NCI-H1105 treated with DMSO at 0.1 percent for 48 hours (cell line): ENCODE data around the gene PARP11.
A peak's percentile ranks its signal among the peaks of the same experiment; 100 is the strongest.

Experiments
- DNase-seq: peaks from one replicate; lab custom pipeline; 2025; lab: John Stamatoyannopoulos, UW

Gene PARP11, protein sequence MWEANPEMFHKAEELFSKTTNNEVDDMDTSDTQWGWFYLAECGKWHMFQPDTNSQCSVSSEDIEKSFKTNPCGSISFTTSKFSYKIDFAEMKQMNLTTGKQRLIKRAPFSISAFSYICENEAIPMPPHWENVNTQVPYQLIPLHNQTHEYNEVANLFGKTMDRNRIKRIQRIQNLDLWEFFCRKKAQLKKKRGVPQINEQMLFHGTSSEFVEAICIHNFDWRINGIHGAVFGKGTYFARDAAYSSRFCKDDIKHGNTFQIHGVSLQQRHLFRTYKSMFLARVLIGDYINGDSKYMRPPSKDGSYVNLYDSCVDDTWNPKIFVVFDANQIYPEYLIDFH

DNA sequence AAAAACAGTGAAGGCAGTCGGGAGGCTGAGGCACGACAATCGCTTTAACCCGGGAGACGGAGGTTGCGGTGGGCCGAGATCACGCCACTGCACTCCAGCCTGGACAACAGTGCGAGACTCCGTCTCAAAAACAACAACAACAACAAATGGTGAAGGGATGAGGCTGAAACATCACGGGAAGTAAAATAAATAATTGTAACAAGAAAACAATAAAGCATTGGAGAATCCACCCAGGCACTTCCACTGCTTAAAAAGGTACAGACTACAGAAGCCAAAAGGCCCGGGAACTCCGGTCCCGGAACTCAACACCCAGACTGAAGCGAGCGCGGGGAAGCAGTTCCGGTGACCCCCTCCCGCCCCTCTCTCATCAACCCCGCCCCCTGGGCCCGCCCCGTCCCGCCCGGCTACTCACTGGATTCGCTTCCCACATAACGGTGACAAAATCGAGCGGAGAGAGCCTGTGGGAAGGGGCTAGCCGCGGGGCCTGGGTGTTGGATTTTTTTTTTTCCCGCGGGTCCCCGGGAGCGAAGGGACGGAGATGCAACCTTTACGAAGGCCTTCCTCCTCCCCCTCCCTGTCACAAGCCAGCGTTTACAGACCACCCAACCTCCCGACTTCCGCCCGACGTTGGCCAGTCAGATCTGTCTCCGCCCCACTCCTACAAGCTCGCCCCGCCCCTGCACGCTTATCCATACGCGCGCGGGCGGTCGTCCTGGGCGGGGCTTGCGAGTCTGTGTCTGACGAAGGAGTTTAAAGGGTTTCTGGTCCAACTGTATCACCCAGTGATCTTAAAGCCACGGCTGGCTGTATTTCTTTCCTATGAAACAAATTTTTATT lies at the start of gene PARP11:
Gene PARP11 (minus strand): TSS at position 600 of the 837 bp plus-strand sequence. CDS start 170 bp downstream, at position 430.
- peak; percentile 90 for DNase-seq

- DNase-seq: no peak
These were observed 48.8 kb upstream of the PARP11 start for GRCh38 chr12:3922033-3922432.

- DNase-seq: no peak
These were observed 48.3 kb upstream of the PARP11 start for GRCh38 chr12:3921526-3921925.

DNA sequence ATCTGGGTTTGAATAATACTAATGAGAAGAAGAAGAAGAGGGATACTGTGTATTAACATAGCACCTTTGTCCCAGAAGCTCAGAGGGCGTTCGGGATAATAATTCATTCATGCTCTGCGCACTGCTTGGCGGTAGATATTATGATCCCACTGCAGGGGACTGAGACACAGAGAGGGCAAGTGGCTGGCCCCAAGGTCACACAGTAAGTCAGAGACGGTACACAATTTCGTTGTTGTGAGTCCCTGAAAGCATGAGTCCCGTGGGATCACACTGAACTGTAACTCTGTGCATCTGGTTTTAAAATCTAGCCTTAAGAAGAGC lies 47.9 kb upstream of the PARP11 start:
- DNase-seq: no peak

DNA sequence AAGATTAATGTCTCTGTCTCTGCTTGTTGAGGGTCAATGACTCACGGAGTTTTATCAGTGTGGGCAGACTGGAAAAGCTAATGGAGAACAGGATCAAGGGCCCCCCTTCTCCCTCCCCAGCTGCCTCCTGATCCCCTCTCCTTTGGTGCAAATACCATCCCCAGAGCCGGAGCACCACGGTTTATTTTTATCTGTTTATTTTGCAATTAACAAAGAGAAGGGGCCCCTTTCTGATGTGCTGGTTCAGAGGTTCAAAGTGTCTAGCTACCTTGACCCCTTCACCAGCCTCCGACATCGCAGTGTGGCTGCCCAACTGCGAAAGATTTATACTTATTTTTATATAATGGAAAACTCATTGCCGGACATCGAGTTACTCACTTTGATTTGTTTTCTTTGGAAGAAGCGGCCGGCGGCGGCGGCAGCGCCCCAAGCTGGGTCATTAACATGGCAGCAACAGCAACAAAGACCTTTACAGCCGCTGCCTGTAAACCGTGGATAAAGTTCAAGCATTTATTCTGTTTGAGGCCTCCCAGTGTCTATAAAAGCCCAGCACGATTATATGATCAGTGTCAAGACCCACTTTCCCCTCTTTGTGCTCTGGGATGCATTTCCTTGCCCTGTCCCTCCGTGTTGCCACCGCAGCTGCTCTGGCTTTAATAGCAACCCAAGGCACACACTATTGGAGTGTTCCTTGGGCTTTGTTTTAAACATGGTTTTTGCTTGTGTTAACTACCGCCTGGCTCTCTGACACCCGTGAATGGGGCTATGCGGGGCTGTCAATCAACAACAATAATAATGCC lies 47.4 kb upstream of the PARP11 start:
- peak; percentile 13 for DNase-seq

DNA sequence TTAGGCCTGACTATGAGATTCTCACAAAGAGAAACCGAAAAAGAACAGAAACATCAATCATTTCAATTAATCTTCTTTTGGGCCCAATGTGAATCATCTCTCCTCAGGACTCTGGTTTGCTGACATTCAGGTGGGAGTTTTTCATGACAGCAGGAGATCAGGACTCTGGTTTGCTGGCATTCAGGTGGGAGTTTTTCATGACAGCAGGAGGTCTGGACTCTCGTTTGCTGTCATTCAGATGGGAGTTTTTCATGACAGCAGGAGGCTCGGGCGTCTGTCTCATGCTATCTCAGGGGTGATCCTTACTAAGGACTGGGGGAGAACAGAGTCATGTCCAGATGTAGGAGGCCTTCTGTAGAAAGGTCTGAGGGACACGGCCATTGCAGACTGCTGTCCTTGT lies 40.1 kb upstream of the PARP11 start:
- no peak for DNase-seq

DNA sequence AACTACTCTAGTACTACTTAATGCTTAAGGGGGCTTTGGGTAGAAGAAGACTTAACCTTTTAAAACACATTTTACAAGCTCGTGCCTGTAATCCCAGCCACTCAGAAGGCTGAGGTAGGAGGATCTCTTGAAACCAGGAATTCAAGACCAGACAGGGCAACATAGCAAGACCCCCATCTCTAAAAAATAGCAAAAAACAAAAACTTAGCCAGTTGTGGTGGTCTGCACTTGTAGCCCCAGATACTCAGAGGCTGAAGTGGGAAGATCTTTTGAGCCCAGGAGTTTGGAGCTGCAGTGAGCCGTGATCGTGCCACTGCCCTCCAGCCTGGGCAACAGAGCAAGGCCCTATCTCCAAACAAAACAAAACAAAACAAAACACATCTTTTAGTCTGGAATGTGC lies 39.7 kb upstream of the PARP11 start:
- no peak for DNase-seq

DNA sequence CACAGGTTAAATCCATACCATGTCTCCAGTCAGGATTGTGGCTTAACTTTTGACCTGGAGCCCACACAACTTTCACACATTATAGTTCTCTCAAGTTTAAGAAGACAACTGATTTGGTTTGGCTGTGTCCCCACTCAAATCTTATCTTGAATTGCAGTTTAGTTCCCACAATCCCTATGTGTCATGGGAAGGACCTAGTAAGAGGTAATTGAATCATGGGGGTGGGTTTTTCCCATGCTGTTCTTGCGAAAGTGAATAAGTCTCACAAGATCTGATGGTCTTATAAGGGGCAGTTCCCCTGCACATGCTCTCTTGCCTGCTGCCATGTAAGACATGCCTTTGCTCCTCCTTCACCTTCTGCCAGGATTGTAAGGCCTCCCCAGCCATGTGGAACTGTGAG lies 38.2 kb upstream of the PARP11 start:
- no peak for DNase-seq

GRCh38 chr12:3905664-3906063 lies 32.5 kb upstream of the PARP11 start:
- no peak for DNase-seq

GRCh38 chr12:3904999-3905398 lies 31.8 kb upstream of the PARP11 start:
- no peak for DNase-seq

GRCh38 chr12:3902921-3903320 lies 29.7 kb upstream of the PARP11 start:
- no peak for DNase-seq

GRCh38 chr12:3901116-3901515 lies 27.9 kb upstream of the PARP11 start:
- no peak for DNase-seq

DNA sequence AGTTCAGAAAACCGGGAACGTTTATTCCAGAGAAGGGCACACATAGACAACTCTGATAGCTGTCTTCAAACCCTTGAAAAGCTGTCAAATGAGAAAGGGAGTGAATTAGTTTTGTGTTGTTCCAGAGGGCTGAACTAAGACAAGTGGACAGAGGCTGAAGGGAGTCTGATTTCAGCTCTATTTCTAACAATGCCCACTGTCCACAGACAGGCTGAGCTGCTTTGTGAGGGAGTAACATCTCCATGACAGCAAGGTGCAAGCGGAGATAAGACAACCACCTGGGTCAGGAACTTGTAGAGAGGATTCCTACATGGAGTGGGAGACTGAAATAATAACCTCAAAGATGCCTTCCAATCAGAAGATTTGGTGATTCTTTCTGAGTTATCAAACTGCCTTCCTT lies 25.6 kb upstream of the PARP11 start:
- DNase-seq: no peak

DNA sequence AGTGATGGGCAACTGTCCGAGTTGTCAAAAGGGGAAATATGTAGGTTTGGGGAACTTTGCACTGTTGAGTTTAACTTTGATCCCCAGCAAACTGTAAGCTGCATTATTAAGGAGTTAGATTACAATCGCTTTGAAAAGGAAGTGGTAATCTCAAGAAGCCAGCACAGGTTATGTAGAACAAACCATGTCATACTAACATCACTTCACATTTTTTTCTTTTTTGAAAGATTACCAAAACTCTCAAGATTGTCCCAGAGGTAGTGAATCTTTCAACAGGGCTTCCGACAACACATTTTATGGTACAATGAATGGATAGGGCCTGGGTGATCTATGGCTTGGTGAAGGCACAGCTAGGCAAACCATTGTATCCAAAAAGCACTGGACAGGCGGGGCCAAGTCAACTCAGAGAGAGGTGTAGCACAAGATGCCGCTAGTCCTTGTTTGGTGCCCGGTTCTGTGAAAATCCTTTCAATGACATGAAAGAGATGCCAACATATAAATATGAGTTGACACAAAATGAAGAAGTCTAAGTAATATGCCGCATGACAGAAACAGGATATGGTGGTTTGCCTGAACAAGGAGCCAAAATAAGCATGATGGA lies 24.3 kb upstream of the PARP11 start:
- DNase-seq: no peak

DNA sequence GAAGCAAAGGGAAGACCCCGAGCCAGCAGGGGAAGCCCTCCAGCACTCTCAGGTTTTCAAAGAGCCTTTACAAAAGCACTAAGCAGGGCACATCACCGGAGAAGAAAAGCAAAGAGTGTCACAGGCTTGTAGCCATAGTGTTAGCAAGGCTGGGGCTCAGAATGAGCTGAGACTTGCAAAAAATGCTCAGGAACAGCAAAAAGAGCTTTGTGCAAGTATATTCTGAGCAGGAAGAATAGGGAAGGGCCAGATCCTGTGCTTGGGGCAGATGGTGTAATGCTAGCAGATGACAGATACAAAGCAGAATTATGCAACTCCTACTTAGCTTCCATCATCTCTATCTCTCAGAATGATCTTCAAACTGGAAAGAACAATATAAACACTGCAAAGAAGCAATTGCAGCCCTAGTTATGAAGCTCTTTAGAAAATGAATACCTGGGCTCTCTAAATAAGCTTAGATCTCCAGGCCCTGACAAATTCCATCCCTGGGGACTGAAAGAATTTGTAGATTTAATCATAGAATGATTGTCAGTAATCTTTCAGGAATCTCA lies 23.7 kb upstream of the PARP11 start:
- DNase-seq: no peak

DNA sequence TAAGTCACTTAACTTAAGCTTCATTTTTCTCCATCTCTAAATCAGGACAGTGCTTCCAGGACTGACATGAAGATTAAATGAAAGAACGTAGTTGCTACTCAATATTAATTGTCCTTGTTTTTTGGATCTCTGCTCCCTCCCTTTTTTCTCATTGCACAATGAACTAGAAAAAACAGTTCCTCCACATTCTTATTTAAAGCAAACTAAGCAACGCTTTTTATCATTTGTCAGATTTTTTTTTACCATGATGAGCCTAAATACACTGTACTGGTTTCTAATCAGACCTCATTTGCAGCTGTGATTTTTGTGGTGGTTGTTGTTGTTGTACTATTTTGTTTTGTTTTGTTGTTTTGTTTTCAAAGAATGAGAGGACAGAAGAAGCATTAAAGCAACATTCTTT lies 23.2 kb upstream of the PARP11 start:
- no peak for DNase-seq

GRCh38 chr12:3892631-3893030 lies 19.4 kb upstream of the PARP11 start:
- no peak for DNase-seq

GRCh38 chr12:3891201-3891600 lies 18.0 kb upstream of the PARP11 start:
- DNase-seq: no peak

DNA sequence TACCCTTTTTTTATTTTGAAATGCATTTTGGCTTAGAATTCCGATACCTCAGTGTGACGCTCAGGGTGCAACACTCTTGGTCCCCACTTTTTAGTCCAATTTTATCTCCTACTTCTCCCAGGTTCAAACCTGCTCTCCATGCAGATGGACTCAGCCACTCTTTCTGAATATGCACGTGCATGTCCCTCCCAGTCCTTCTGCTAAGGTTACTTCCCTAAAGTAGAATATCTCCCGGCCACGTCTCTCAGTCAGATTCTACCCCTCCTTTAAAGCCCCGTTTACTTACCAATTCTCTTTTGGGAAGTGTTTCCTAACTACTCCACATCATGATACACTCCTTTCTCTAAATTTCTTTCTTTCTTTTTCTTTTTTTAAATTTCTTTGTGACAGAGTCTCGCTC lies 15.5 kb upstream of the PARP11 start:
- DNase-seq: no peak

- peak; percentile 40 for DNase-seq
These were observed 12.3 kb upstream of the PARP11 start for GRCh38 chr12:3885277-3886094.

- DNase-seq: no peak
These were observed 11.5 kb upstream of the PARP11 start for GRCh38 chr12:3884671-3885070.
